DMS114 treated with DMSO at 0.1 percent for 48 hours (cell line): ENCODE data around the gene ECE2.

Experiments
- DNase-seq: peaks from one replicate; lab custom pipeline; 2025; ENCODE audit not compliant: unreplicated experiment; lab: John Stamatoyannopoulos, UW

Gene ECE2

GRCh38 chr3:184275961-184276910 is at the start of gene ECE2:
ECE2 (plus strand) TSS chr3:184276022; CDS start chr3:184276154, 132 bp downstream.
- DNase-seq = no peak

- DNase-seq = no peak
Measured at GRCh38 chr3:184227481-184227935, 48.3 kb upstream of the ECE2 start.

GRCh38 chr3:184228376-184229137 is 47.3 kb upstream of the ECE2 start:
- DNase-seq = no peak

- DNase-seq = peak; percentile 37
Measured at GRCh38 chr3:184229394-184230080, 46.3 kb upstream of the ECE2 start, which contains the start of gene VWA5B2. VWA5B2 (plus strand) TSS chr3:184229585; CDS start chr3:184230529, 944 bp downstream.

GRCh38 chr3:184230081-184230602 is 45.7 kb upstream of the ECE2 start:
- DNase-seq = no peak

GRCh38 chr3:184230603-184231528 is 45.0 kb upstream of the ECE2 start:
- no peak for DNase-seq

GRCh38 chr3:184231671-184232070 is 44.2 kb upstream of the ECE2 start:
- DNase-seq = no peak

GRCh38 chr3:184233127-184233843 is 42.5 kb upstream of the ECE2 start:
- DNase-seq = no peak

- DNase-seq = no peak
Measured at GRCh38 chr3:184234224-184234623, 41.6 kb upstream of the ECE2 start.

GRCh38 chr3:184234671-184235380 is 41.0 kb upstream of the ECE2 start:
- no peak for DNase-seq

GRCh38 chr3:184235381-184236032 is 40.3 kb upstream of the ECE2 start:
- DNase-seq = no peak

GRCh38 chr3:184236033-184236410 is 39.8 kb upstream of the ECE2 start:
- no peak for DNase-seq

- DNase-seq = no peak
Measured at GRCh38 chr3:184236636-184237035, 39.2 kb upstream of the ECE2 start.

- DNase-seq = no peak
Measured at GRCh38 chr3:184237211-184237610, 38.6 kb upstream of the ECE2 start.

- DNase-seq = no peak
Measured at GRCh38 chr3:184237807-184238206, 38.0 kb upstream of the ECE2 start.

- no peak for DNase-seq
Measured at GRCh38 chr3:184238246-184238818, 37.5 kb upstream of the ECE2 start.

GRCh38 chr3:184239221-184239620 is 36.6 kb upstream of the ECE2 start:
- no peak for DNase-seq

- no peak for DNase-seq
Measured at GRCh38 chr3:184239708-184240107, 36.1 kb upstream of the ECE2 start.
